ENCODE measurements around the gene OR5P2.

DNA sequence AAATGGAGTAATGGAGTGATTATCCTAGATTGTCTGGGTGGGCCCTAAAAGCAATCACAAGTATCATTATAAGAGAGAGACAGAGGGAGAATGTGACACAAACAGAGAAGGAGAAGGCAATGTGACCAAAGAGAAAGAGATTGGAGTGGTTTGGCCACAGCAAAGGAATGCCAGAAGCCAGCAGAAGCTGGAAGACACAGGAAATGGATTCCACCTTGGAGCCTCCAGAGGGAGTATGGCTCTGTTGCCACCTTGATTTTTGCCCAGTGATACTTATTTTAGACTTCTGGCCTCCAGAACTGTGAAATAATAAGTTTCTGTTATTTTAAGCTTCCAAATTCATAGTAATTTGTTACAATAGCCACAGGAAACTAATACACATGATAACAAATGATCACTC is 36.8 kb upstream of the OR5P2 start:
- no peak for TF ChIP-seq EZH2 (IDR thresholded peaks at IDR 0.05; ENCODE audit: insufficient read depth, low read length)
- TF ChIP-seq, protein P1, sequence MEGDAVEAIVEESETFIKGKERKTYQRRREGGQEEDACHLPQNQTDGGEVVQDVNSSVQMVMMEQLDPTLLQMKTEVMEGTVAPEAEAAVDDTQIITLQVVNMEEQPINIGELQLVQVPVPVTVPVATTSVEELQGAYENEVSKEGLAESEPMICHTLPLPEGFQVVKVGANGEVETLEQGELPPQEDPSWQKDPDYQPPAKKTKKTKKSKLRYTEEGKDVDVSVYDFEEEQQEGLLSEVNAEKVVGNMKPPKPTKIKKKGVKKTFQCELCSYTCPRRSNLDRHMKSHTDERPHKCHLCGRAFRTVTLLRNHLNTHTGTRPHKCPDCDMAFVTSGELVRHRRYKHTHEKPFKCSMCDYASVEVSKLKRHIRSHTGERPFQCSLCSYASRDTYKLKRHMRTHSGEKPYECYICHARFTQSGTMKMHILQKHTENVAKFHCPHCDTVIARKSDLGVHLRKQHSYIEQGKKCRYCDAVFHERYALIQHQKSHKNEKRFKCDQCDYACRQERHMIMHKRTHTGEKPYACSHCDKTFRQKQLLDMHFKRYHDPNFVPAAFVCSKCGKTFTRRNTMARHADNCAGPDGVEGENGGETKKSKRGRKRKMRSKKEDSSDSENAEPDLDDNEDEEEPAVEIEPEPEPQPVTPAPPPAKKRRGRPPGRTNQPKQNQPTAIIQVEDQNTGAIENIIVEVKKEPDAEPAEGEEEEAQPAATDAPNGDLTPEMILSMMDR (IDR thresholded peaks at IDR 0.05; ENCODE audit: insufficient read depth, low read depth, low read length) = no peak

All from astrocyte (in vitro differentiated cells and primary cell).